ENCODE results near the gene MPZL2.
A peak's percentile ranks its signal among the peaks of the same experiment; 100 is the strongest.
"Not testable (repeated sequence)": the region's sequence is repeated elsewhere in the genome, so short reads cannot be mapped to it uniquely, and the experiment has no call there.

MPZL2 gene

GRCh38 chr11:118263695-118264568 is at the start of gene MPZL2:
TSS of gene MPZL2 (minus strand) at chr11:118264297. CDS start at chr11:118264153, 144 bp downstream.
- DNase-seq (ENCODE audit: low read depth) = no peak

DNA sequence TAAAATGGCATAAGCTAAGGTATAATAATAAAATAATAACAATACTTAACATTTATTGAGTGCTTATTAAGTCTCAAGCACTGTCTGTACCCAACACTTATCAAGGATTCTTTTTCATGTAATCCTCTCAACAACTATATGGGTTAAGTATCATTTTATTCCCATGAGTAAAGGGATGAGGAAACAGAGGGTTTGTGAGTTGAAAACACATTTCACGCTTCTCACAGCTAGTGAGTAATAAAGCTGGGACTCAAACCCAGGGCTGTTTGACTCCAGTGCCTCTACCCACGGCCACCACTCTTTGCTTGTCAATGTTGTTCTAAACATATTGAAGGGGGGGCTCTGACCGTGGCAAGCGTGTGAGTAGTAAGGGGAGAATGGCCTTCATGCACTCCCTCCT is 49.1 kb upstream of the MPZL2 start:
- DNase-seq (ENCODE audit: low read depth) = no peak

GRCh38 chr11:118312328-118312727 is 48.2 kb upstream of the MPZL2 start:
- DNase-seq (ENCODE audit: low read depth) = no peak

GRCh38 chr11:118311518-118311917 is 47.4 kb upstream of the MPZL2 start:
- no peak for DNase-seq (ENCODE audit: low read depth)

GRCh38 chr11:118310781-118311485 is 46.8 kb upstream of the MPZL2 start:
- no peak for DNase-seq (ENCODE audit: low read depth)

GRCh38 chr11:118310271-118310670 is 46.2 kb upstream of the MPZL2 start:
- DNase-seq (ENCODE audit: low read depth) = no peak

GRCh38 chr11:118308995-118309528 is 45.0 kb upstream of the MPZL2 start:
- not testable (repeated sequence) for DNase-seq (ENCODE audit: low read depth)

DNA sequence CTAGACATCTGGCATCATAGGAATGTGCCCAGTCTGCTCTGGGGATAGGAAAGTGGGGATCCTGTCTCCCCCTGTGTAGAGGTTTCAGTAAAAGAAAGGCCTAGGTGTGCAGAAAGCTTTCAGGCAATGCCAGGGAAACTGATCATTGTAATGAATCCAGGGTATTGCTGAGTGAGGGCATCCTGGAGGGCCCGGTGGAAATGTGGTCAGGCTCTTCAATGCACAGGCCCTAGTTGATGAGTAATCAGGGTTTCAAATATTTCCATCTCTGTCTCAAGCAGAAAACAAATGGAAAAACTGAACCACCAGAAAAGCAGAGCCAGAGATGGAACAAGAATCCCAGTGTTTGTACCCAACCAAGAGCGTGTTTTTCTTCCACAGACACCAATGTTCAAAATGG is 42.5 kb upstream of the MPZL2 start:
- DNase-seq (ENCODE audit: low read depth) = peak; percentile 28

GRCh38 chr11:118305726-118306125 is 41.6 kb upstream of the MPZL2 start:
- DNase-seq (ENCODE audit: low read depth) = no peak

- DNase-seq (ENCODE audit: low read depth) = peak; percentile 45
Observed at GRCh38 chr11:118304568-118305248, 40.6 kb upstream of the MPZL2 start, which contains the start of gene CD3E. TSS of gene CD3E (plus strand) at chr11:118304730. CDS start at chr11:118304953, 223 bp downstream.

GRCh38 chr11:118304227-118304567 is 40.1 kb upstream of the MPZL2 start:
- DNase-seq (ENCODE audit: low read depth) = no peak

DNA sequence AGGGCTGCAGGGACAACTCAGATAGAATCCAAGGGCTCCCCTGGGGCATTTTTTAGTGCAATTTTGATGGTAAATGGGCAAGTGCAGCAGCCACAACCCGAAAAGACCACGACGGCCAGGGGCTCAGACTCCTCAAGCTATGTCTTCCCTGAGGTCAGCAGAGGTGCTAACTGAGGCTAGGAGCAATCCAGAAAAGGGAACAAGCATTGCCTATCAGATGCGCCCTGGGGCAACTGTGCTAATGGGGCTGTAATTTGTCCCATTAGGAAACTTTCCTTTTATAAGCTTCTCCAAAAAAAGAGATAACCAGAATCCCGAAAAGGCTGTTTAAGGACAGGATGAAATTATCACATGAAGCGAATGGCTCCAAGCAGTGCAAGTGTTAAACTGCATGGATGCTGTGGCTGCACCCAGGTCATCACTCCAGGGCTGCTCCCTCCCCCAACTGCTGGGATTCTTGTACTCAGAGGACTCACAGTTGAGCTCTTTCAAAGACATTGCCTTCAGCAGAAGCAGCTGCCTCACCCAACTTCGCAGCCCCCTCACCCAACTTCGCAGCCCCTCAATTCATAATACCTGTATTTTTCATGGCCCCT is 37.6 kb upstream of the MPZL2 start:
- no peak for DNase-seq (ENCODE audit: low read depth)

- DNase-seq (ENCODE audit: low read depth) = no peak
Observed at GRCh38 chr11:118295815-118296454, 31.8 kb upstream of the MPZL2 start.

GRCh38 chr11:118295199-118295598 is 31.1 kb upstream of the MPZL2 start:
- DNase-seq (ENCODE audit: low read depth) = no peak

DNA sequence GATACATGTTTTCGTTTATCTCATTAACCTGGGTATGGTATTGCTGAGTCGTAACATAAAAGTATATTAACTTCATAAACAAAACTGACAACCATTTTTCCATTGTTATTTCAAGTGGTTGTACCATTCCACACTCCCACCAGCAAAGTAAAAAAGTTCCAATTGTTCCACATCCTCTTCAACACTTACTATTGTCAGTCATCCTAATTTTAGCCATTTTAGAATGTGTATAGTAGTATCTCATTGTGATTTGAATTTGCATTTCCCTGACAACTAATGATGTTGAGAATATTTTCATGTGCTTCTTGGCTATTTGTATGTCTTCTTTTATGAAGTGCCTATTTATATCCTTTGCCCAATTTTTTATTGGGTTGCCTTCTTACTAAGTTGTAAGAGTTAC is 30.0 kb upstream of the MPZL2 start:
- DNase-seq (ENCODE audit: low read depth) = no peak

DNA sequence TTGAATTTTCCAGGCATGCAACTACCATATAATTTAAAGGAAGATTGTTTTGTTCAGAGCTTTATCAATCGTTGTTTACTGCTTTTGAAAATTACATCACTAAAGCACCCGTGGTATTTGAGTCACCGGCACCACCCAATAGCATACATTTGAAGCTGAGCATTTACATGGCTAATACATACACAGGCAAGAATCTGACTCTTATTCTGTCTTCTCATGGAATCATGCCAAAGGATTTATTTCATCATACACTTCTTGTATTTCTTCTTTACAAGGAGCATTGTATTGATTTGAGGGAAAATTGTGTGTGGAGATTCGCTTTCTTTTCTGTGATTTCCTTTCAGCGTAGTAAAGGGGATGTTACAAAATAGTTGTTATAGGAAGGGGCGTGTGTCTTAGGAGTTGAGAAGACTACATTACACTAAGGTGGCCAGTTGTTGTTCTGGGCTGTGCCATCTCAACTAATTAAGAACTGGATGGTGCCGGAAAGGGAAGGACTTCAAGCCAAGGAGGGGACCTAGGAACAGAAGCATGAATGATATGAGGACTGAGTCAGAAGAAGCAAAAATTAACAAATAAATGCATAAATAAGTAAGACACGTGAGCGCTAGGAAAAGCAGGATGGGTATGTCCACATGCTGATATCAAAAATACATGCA is 27.5 kb upstream of the MPZL2 start:
- no peak for DNase-seq (ENCODE audit: low read depth)

DNA sequence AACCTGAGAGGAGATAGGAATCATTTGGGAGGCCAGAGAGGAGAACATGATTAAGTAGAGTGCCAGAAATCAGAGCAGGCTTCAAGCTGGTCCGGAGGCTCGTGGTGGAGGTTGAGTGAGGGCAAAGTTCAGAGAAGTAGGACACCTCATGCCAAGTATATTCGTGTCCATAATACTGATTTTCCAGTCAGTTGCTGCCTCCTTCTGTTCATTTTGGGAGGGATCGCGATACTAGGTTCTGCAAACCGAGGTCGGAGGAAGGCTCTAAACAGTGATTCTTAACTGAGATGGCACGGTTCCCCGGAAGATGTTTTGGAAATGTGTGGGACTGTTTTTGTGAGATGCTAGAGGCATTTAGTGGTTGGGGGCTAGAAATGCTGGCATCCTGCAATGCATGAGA is 26.8 kb upstream of the MPZL2 start:
- DNase-seq (ENCODE audit: low read depth) = no peak

GRCh38 chr11:118289401-118289800 is 25.3 kb upstream of the MPZL2 start:
- no peak for DNase-seq (ENCODE audit: low read depth)

GRCh38 chr11:118287006-118287405 is 22.9 kb upstream of the MPZL2 start:
- no peak for DNase-seq (ENCODE audit: low read depth)

DNA sequence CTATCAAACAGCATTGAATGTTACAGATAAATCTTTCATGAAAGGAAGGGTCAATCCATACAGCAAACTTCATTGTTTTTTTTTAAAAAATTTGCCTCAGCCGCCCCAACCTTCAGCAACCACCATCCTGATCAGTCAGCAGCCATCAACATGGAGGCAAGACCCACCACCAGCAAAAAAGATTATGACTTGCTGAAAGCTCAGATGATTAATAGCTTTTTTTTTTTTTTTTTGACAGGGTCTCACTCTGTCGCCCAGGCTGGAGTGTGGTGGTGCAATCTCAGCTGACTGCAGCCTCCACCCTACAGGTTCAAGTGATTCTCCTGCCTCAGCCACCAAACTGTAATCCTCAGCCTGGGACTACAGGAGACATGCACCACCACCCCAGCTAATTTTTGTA is 22.4 kb upstream of the MPZL2 start:
- DNase-seq (ENCODE audit: low read depth) = no peak

- no peak for DNase-seq (ENCODE audit: low read depth)
Observed at GRCh38 chr11:118283756-118284350, 19.8 kb upstream of the MPZL2 start.
